MCF 10A (cell line): ENCODE data around the gene GABRG3. TPM values are rescaled to one million over a fixed set of nuclear protein-coding genes. Genes with fewer than 3 reads are reported as not detected.

Experiments used
- BruUV-seq: library from RNA; stranded (reverse); fragments of 400-500 nt; replicated peaks from 2 replicates; lab custom pipeline; 2021; lab: Mats Ljungman, UMichigan
- CTCF ChIA-PET: fragments of 300-600 bp; sonication (Branson Sonifier 250); formaldehyde crosslinking; extraction: SDS; loops from one replicate; lab custom pipeline; 2021; ENCODE audit warnings: antibody characterized with exemption, inconsistent platforms; lab: Yijun Ruan, JAX
- POLR2A ChIA-PET: fragments of 300-600, 350-650 bp; sonication (Branson Sonifier 250); formaldehyde crosslinking; extraction: SDS; loops from one replicate; lab custom pipeline; 2020; ENCODE audit warnings: antibody characterized with exemption, inconsistent platforms; lab: Yijun Ruan, JAX
- DNase-seq: peaks from one replicate; pipeline ENCODE4 v3.0.0-alpha.2; 2018; ENCODE audit not compliant: unreplicated experiment
- H3K27ac Mint-ChIP-seq: one replicate; pipeline ENCODE4 v1.8.0; 2022; ENCODE audit warnings: mild to moderate bottlenecking, low read depth, mixed read lengths; ENCODE audit not compliant: unreplicated experiment
- H3K27me3 Mint-ChIP-seq: one replicate; pipeline ENCODE4 v1.8.0; 2022; ENCODE audit warnings: mixed read lengths; ENCODE audit not compliant: insufficient read depth, unreplicated experiment
- H3K36me3 Mint-ChIP-seq: one replicate; pipeline ENCODE4 v1.8.0; 2022; ENCODE audit warnings: mild to moderate bottlenecking, moderate library complexity, mixed read lengths; ENCODE audit not compliant: insufficient read depth, unreplicated experiment
- H3K4me1 Mint-ChIP-seq: one replicate; pipeline ENCODE4 v1.8.0; 2022; ENCODE audit warnings: mixed read lengths; ENCODE audit not compliant: insufficient read depth, unreplicated experiment
- H3K4me3 Mint-ChIP-seq: one replicate; pipeline ENCODE4 v1.8.0; 2022; ENCODE audit warnings: mild to moderate bottlenecking, moderate library complexity, mixed read lengths; ENCODE audit not compliant: unreplicated experiment
- H3K9me3 Mint-ChIP-seq: one replicate; pipeline ENCODE4 v1.8.0; 2022; ENCODE audit warnings: mixed read lengths; ENCODE audit not compliant: unreplicated experiment
- intact Hi-C: fragments of 100-400 bp; cut with micrococcal nuclease; formaldehyde crosslinking; loops from 2 replicates; pipeline ENCODE4 v1.14.1; 2022
- total RNA-seq: library from RNA; stranded (reverse); gene quantifications from 2 replicates; pipeline ENCODE4 v1.2.3, GENCODE V29; 2022
- TF ChIP-seq, protein P1 (sequence below): fragments of 200-600 bp; IDR thresholded peaks from one replicate; pipeline ENCODE4 v1.8.0; 2022; ENCODE audit warnings: antibody characterized with exemption, mild to moderate bottlenecking; ENCODE audit not compliant: unreplicated experiment

GABRG3 gene
- total RNA-seq, 1 experiment from 2014 or later = not detected

- Mint-ChIP-seq H3K27ac (no peak overlapping the region), H3K9me3 (peaks cover 57% of the 10 kb centered on the region), H3K27me3 (no peaks in the 10 kb centered on the region), H3K4me3 (no peak overlapping the region), H3K36me3 (no peaks in the 10 kb centered on the region), H3K4me1 (no peaks in the 10 kb centered on the region)
- ChIA-PET CTCF (no interaction called here), POLR2A (no interaction called here)
- BruUV-seq = no TSS peak
- intact Hi-C loops = no loop called here
- TF ChIP-seq, protein P1, sequence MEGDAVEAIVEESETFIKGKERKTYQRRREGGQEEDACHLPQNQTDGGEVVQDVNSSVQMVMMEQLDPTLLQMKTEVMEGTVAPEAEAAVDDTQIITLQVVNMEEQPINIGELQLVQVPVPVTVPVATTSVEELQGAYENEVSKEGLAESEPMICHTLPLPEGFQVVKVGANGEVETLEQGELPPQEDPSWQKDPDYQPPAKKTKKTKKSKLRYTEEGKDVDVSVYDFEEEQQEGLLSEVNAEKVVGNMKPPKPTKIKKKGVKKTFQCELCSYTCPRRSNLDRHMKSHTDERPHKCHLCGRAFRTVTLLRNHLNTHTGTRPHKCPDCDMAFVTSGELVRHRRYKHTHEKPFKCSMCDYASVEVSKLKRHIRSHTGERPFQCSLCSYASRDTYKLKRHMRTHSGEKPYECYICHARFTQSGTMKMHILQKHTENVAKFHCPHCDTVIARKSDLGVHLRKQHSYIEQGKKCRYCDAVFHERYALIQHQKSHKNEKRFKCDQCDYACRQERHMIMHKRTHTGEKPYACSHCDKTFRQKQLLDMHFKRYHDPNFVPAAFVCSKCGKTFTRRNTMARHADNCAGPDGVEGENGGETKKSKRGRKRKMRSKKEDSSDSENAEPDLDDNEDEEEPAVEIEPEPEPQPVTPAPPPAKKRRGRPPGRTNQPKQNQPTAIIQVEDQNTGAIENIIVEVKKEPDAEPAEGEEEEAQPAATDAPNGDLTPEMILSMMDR = no peak
- DNase-seq = no peak
These were observed 166.1 kb downstream of the GABRG3 start for GRCh38 chr15:27137127-27137526.

GRCh38 chr15:27165590-27165989 is 194.6 kb downstream of the GABRG3 start:
- TF ChIP-seq, protein P1 = no peak
- no peaks in the 10 kb centered on the region for H3K27me3 Mint-ChIP-seq
- intact Hi-C loops = no loop called here
- H3K9me3 Mint-ChIP-seq = peaks cover 49% of the 10 kb centered on the region
- ChIA-PET POLR2A (no interaction called here), CTCF (no interaction called here)
- no peaks in the 10 kb centered on the region for H3K36me3 Mint-ChIP-seq
- no peak overlapping the region for H3K27ac Mint-ChIP-seq
- BruUV-seq = no TSS peak
- no peak for DNase-seq
- H3K4me3 Mint-ChIP-seq = no peak overlapping the region
- no peaks in the 10 kb centered on the region for H3K4me1 Mint-ChIP-seq

GRCh38 chr15:27166917-27167316 is 195.9 kb downstream of the GABRG3 start:
- Mint-ChIP-seq H3K9me3 (peaks cover 50% of the 10 kb centered on the region), H3K4me1 (no peaks in the 10 kb centered on the region), H3K36me3 (no peaks in the 10 kb centered on the region), H3K4me3 (no peak overlapping the region), H3K27ac (no peak overlapping the region), H3K27me3 (no peaks in the 10 kb centered on the region)
- no TSS peak for BruUV-seq
- TF ChIP-seq, protein P1 = no peak
- DNase-seq = no peak
- intact Hi-C loops = no loop called here
- POLR2A ChIA-PET = no interaction called here
- CTCF ChIA-PET = interaction anchor here (0.6 to 1.1 kb wide), 2 partner anchors 71 to 169 kb away, joined by 3 to 4 read pairs; no protein-coding TSS in a partner anchor

- H3K9me3 Mint-ChIP-seq = peaks cover 53% of the 10 kb centered on the region
- H3K36me3 Mint-ChIP-seq = no peaks in the 10 kb centered on the region
- H3K4me3 Mint-ChIP-seq = no peak overlapping the region
- no peaks in the 10 kb centered on the region for H3K27me3 Mint-ChIP-seq
- TF ChIP-seq, protein P1 = no peak
- ChIA-PET CTCF (no interaction called here), POLR2A (no interaction called here)
- no peaks in the 10 kb centered on the region for H3K4me1 Mint-ChIP-seq
- intact Hi-C loops = no loop called here
- BruUV-seq = no TSS peak
- no peak overlapping the region for H3K27ac Mint-ChIP-seq
- no peak for DNase-seq
These were observed 196.8 kb downstream of the GABRG3 start for GRCh38 chr15:27167738-27168137.
